H1 (cell line): ENCODE measurements around the gene NOL4L. TPM values are rescaled to one million over a fixed set of nuclear protein-coding genes. Genes with fewer than 3 reads are reported as not detected.

Source experiments
- CTCF ChIP-seq, 3 experiments: IDR thresholded peaks; 1 replicate in 2 of 3; 2 replicates in 1 of 3; pipeline versions ENCODE4 v1.5.1 to v1.6.1; 2011; ENCODE audit warnings: low read length in 3 of 3, mild to moderate bottlenecking in 3 of 3, inconsistent platforms in 2 of 3, low read depth in 1 of 3, moderate library complexity in 1 of 3; ENCODE audit not compliant: insufficient read depth in 1 of 3; ENCODE audit errors: control extremely low read depth in 1 of 3
- SIX5 ChIP-seq: IDR thresholded peaks from 2 replicates; pipeline ENCODE4 v1.6.1; 2011; ENCODE audit warnings: mild to moderate bottlenecking, low read depth, low read length
- polyA plus RNA-seq, 7 experiments: library from polyadenylated mRNA; depleted of rRNA in 3 of 7; stranded (reverse) in 5 of 7; unstranded in 2 of 7; fragments of >200 nt in 5 of 7; fragments of 200-250 nt in 2 of 7; gene quantifications; 1 replicate in 5 of 7; 2 replicates in 1 of 7; 4 replicates in 1 of 7; pipeline versions ENCODE4 v1.2.1 to v1.2.3, GENCODE V29; 2011 to 2013; ENCODE audit warnings: missing spikeins in 2 of 7, mixed read lengths in 2 of 7
- total RNA-seq: library from RNA; stranded (reverse); fragmentation: NEBNext Ultra II Directional; extraction: Animal tissue kit (Norgen Biotek cat#: 25700); gene quantifications from 2 replicates; pipeline ENCODE4 v1.2.1, GENCODE V29; 2021

The NOL4L gene
- total and polyA plus RNA-seq, 2 of the 8 experiments (the other 6 are each of a cell fraction or from before 2014, with no cell fraction given) = 15.3 to 23.7 TPM

- TF ChIP-seq CTCF (IDR thresholded peaks at IDR 0.05; ENCODE audit: control extremely low read depth in 1 of 3, insufficient read depth in 1 of 3, low read depth in 1 of 3, low read length in 3 of 3) = peak; percentile 55 to 68 (median 65)
- TF ChIP-seq SIX5 = no peak
Measured at GRCh38 chr20:32484958-32485769, 100.0 kb downstream of the NOL4L start (continued).
